H4 (cell line): ENCODE measurements around the gene KRTAP3-1. TPM values are rescaled to one million over a fixed set of nuclear protein-coding genes. Genes with fewer than 3 reads are reported as not detected.
"Not testable (repeated sequence)": the region's sequence is repeated elsewhere in the genome, so short reads cannot be mapped to it uniquely, and the experiment has no call there.

Experiments
- DNase-seq: peaks from one replicate; pipeline ENCODE4 v3.0.0-alpha.2; 2015; ENCODE audit warnings: low spot score
- total RNA-seq: library from RNA; depleted of rRNA; stranded (reverse); fragments of >200 nt; shearing (Covaris generic); gene quantifications from 2 replicates; pipeline ENCODE4 v1.2.3, GENCODE V29; 2014

The KRTAP3-1 gene
- total RNA-seq, 1 experiment from 2014 or later: not detected

- no peak for DNase-seq
Observed at GRCh38 chr17:41015454-41015853, 6.5 kb upstream of the KRTAP3-1 start.

DNA sequence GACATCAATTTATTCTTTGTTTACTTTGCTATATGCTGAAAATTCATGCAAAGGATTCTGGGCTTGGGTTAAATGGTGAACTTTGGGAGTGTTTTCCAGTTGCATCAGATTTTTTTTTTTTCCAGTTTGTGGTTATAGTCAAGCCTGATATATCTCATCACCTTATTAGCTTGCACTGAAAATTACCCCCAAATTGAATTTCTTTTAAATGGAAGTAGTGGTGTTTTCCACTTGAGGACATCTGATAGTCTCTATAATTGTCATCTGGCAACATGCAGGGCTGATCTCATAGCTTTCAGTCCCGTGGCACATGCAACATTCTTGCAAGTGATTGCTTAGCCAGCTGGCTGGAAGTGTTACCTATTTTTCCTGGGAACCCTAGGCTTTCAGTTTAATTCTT lies 4.7 kb upstream of the KRTAP3-1 start:
- peak; percentile 25 for DNase-seq

DNA sequence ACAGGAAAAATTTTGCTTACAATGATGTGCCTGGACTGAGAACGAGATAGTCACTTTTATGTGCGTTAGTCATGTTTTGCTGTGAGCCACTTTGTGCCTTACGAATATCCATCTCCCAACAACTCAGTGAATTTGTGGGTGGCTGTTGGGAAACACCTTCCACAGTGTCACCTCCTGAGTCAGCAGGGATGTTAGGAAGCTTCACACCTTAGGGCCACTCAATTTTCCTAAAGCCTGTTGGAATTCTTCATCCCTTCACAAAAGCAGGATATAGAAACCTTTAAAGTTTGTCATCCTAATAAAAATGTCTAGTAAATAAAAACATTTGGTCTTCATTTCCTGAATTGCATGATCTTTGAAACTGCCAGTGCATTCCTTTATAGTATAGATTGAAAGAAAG lies 4.3 kb upstream of the KRTAP3-1 start:
- no peak for DNase-seq

- no peak for DNase-seq
Observed at GRCh38 chr17:41012326-41013120, 3.6 kb upstream of the KRTAP3-1 start.

GRCh38 chr17:41010441-41010840 lies 1.5 kb upstream of the KRTAP3-1 start:
- DNase-seq: no peak

GRCh38 chr17:41009936-41010335 lies 1.0 kb upstream of the KRTAP3-1 start:
- no peak for DNase-seq

DNA sequence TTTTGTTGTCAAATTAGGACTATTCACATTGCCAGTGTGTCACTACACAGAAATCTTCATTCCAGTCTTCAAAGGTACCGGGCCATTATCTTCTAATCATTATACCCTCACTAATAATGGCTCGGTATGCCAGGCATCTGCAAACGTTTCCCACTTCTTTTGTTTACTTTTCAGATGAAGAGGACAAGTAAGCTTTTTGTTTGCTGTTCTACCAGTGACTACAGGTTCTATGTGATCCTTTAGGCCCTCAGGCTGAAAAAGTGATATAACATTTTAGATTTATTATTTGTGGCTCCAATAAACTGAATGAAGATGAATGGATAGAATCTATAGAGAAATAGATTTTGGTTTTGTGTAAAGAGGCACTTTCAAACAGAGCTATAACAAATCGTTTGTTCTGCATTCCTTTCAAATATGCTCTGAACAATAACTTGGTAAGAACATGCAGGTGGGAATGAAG lies 403 bp upstream of the KRTAP3-1 start:
- DNase-seq: no peak

DNA sequence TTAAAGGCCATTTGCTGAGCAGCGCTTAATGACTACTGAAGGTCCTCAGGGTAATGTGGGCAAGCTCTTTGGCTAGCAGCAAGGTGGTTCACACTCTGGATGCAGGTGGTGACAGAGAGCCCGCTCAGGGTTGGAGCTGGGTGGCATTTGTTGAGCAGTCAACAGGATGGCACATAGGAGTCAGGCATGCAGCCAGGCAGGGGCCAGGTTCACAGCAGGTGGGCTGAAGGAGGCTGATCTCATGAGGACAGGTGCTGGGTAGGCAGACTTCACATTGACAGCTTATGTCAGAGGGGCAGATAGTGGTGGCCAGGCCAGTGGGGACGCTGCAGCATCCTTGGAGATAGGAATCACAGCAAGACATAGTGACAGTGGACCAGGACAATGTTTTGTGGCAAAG lies 4.5 kb downstream of the KRTAP3-1 start:
- no peak for DNase-seq

DNA sequence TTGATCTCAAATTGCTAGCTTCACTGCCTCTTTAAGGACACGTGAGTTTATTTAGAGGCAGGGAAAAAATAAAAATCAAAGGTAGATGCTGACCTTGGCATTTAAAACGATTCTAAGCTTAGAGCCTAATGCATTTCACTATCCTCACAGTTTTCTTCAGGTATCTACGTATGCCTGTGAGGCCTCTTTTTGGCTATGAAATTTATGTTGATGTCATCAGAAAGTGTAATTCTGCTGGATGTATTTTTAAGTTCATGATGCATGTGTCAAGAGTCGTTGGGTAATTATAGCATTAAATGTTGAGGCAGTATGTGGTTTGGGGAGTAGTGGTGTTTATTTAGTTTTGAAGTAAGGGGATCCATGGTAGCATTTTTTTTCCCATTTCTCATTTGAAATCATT lies 5.0 kb downstream of the KRTAP3-1 start:
- no peak for DNase-seq

GRCh38 chr17:41002814-41003213 lies 6.1 kb downstream of the KRTAP3-1 start:
- DNase-seq: no peak

- DNase-seq: no peak
Observed at GRCh38 chr17:41001795-41002194, 7.1 kb downstream of the KRTAP3-1 start.

DNA sequence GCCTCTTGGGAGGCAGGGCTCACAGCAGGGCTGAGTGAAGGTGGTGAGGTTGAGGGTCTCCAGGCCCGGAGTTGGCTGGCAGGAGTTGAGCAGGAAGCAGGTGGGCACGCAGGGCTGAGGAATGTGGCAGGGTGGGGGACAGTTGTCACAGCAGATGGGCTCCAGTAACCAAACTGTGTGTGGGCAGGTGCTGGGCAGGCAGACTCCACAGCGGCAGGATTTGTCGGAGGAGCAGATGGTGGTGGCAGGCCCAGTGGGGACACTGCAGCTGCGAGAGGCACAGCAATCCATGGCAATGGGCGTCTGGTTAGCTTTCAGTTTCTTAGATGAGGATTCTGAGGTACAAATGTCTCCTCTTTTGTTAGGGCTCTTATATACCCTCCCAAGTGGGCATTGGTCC lies 9.4 kb downstream of the KRTAP3-1 start, which contains the start of gene KRTAP3-2:
Gene KRTAP3-2 (minus strand): TSS at position 344 of the 400 bp plus-strand sequence. CDS start 53 bp downstream, at position 291.
- not testable (repeated sequence) for DNase-seq

DNA sequence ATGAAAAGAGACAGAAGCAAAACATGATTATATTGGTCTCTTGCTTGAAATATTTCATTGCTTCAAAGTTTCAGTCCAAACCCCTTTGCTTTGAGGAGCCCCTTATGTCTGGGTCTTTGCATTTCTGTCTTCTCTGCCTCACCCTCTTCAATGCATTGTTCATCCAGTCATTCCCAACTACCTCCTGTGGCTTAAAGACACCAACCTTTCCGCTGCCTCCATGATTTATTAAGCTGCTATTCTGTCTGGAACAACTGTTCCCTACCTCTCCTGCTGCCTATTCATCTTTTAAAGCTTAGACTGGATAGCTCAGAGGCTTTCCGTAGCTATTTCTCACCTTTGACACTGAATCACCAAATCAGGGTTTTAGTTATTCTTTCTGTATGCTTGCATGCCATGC lies 11.6 kb downstream of the KRTAP3-1 start:
- no peak for DNase-seq

- DNase-seq: no peak
Observed at GRCh38 chr17:40996829-40997228, 12.1 kb downstream of the KRTAP3-1 start.

- no peak for DNase-seq
Observed at GRCh38 chr17:40995116-40995515, 13.8 kb downstream of the KRTAP3-1 start.

GRCh38 chr17:40993839-40994238 lies 15.1 kb downstream of the KRTAP3-1 start, which contains the start of gene KRTAP3-3:
KRTAP3-3 (minus strand) TSS chr17:40994164; CDS start chr17:40994097, 67 bp downstream.
- DNase-seq: no peak

DNA sequence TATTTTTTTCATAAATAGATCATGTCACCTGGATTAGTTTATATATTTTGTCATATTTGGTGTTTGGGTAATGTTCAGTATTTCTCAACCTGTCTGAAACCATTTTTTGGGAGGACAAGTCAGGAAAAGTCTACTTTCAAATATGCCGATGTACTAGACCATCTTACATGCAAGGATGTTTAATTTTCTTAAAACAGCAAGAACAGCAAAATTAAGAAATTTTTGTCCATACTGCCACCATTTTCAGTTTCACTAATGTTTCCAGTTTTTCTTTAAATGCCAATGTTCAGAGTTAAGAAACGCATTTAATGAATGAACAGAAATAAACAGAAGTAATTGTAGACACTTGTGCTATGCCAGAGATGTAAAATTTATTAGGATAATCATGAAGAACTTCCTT lies 15.8 kb downstream of the KRTAP3-1 start:
- DNase-seq: no peak

- DNase-seq: no peak
Observed at GRCh38 chr17:40992666-40993065, 16.3 kb downstream of the KRTAP3-1 start.

GRCh38 chr17:40986920-40987319 lies 22.0 kb downstream of the KRTAP3-1 start:
- DNase-seq: no peak

GRCh38 chr17:40984226-40984625 lies 24.7 kb downstream of the KRTAP3-1 start, which contains the start of gene KRT40:
KRT40 (minus strand) TSS chr17:40984326; CDS start chr17:40984273, 53 bp downstream.
- DNase-seq: no peak

- DNase-seq: no peak
Observed at GRCh38 chr17:40981115-40981514, 27.8 kb downstream of the KRTAP3-1 start.

GRCh38 chr17:40980596-40980995 lies 28.3 kb downstream of the KRTAP3-1 start:
- DNase-seq: no peak

GRCh38 chr17:40980117-40980516 lies 28.8 kb downstream of the KRTAP3-1 start:
- no peak for DNase-seq
